Measurements from ENCODE around the gene HIBADH.
"Not testable (repeated sequence)": the region's sequence is repeated elsewhere in the genome, so short reads cannot be mapped to it uniquely, and the experiment has no call there.

Gene HIBADH

DNA sequence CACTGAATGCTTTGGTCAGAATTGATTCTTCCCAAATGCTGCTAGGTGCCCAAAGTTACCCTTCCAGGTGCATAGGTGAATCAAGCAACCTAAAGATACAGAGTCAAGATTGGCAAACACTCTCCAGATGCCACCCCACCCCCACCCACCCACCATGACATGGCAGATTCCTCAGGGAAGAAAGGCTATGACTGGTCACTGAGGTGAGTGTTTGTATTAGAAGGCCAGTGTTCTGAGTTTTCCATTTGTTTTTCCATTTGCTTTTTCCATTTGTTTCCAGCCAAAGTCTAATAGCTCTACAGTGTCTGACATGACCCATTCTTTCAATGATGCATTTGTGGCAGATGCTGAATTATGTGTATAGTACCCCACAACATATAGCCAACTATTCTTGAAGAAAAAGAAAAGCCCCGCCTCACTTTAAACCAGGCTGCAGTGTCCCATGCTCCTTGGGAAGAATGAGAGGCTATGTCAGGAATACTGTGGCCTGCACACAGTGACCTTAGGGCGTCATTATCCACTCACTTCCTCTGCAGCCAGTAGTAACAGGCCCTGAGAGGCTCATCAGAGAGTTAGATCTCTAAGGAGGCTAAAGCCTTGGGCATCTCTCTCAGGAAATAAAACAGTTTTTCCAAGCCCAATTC is 16.1 kb upstream of the HIBADH start:
- no peak for DNase-seq (ENCODE audit: low read depth in 2 of 2)

DNA sequence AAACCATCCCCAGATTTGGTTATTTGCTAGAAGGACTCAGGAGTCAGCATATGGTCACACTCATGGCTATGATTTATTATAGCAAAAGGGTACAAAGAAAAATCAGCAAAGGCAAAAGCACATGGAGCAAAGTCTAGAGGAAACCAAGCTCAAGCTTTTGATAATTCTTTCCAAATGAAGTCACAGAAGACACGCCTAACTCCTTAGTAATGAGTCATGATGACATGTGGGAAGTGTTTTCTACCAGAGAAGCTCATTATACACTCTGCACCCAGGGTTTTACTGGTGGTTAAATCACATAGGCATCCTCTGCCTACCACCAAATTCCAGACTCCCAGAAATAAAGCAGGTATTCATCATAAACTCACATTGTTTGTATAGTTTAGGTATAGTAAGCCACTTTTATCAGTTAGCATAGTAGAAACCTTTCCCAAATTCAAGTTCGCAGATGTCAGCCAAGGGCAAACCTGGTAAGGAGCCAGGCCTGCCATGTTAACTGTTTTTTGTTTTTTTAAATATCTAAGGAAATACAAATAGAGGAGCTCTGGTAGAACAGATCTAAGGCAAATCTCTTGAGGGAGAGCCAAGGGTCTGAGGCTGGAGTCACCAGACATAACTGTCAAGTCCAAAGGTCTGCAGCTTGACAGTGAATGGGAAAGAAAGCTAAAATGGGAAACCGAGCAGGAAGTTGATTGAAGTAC is 15.4 kb upstream of the HIBADH start:
- no peak for DNase-seq (ENCODE audit: low read depth in 2 of 2)

DNA sequence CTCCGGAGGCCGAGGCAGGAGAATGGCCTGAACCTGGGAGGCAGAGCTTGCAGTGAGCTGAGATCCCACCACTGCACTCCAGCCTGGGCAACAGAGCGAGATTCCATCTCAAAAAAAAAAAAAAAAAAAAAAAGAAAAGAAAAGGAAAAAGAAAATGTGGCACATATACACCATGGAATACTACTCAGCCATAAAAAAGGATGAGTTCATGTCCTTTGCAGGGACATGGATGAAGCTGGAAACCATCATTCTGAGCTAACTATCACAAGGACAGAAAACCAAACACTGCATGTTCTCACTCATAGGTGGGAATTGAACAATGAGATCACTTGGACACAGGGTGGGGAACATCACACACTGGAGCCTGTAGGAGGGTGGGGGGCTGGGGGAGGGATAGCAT is 11.4 kb upstream of the HIBADH start:
- not testable (repeated sequence) for DNase-seq (ENCODE audit: low read depth in 2 of 2)

DNA sequence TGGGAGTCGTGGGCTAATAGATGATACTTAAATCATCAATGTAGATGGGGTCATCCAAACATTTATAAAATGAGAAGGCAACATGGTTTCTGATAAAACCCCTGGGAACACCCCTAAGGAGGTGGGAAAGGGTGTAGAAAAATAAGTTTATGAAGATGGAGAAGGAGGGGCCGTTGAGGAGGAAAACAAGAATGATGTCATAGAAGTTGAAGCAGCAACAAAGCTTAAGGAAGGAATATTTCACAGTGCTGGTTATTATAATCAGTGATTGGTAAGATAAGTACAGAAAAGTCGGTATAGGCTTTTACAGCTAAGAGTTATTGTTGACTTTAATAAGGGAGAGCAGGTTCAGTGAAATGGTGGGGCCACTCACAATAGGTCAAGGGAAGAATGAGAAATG is 9.0 kb upstream of the HIBADH start:
- no peak for DNase-seq (ENCODE audit: low read depth in 2 of 2)

DNA sequence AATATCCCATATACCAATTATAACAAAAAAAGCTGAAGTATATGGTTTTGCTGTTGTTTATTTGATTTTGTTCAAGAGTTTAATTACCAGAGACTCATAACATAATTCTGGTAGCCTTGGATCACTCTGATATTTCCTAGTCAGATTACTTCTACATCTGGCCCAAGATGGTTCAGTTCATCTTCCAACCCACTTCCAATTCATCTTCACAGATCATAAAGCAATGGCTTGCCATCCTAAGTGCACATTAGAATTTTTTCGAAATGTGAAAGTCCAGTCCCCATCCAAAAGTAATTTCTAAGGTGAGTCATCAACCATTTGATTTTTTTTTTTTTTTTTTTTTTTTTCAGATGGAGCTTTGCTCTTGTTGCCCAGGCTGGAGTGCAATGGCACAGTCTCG is 8.0 kb upstream of the HIBADH start:
- DNase-seq (ENCODE audit: low read depth in 2 of 2), result no peak

DNA sequence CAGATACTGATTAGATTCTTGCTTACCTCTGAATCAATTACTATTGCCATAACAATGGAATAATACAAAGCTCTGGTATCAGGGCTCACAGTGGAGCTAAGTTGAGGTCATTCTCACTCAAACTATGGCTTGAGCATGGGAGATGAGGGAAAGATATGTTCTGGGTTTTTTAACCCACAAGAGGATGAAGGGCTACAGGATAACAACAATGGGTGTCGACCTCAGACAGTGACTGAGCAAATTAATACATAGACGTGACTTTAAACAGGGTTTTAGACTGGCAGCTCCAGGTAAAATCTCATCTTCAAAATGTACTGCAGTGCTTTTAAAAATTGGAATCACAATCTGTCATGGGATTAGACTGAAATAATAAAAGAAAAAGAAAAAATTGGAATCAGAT is 7.5 kb upstream of the HIBADH start:
- no peak for DNase-seq (ENCODE audit: low read depth in 2 of 2)

DNA sequence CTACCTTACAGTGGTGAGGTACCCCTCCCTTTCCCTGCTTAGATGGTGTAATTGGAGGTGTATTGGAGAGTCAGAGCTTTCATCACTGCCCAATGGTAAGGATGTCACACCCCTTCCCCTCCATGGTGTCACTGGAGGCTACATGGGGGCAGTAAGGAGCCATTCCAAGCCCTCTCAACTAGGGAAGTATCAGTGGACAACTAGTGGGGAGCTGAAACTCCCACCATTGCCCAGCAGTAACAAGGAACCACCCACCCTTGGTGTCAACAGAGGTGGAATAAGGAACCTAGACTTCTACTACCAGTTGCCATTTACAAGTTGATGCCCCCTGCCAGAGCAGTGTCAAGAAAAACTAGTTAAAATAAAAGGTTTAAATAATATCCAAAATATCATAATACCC is 2.8 kb upstream of the HIBADH start:
- DNase-seq (ENCODE audit: low read depth in 2 of 2), result no peak

DNA sequence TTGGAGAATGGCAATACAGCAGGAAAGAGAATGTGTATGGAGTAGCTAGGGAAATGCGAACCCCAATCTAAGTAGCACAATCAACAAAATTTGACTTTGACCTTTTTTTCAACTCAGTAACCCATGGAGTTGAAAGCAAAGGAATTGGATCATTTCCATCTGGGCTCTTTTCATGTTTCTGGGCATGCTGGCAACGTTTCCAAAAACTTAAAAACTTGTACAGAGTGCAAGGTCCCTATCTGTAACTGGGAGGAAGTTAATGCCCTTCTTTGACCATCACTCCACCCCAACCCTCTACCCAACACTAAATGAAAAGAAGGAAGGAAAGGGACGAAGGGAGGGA is 1.3 kb upstream of the HIBADH start:
- DNase-seq (ENCODE audit: low read depth in 2 of 2), result no peak

DNA sequence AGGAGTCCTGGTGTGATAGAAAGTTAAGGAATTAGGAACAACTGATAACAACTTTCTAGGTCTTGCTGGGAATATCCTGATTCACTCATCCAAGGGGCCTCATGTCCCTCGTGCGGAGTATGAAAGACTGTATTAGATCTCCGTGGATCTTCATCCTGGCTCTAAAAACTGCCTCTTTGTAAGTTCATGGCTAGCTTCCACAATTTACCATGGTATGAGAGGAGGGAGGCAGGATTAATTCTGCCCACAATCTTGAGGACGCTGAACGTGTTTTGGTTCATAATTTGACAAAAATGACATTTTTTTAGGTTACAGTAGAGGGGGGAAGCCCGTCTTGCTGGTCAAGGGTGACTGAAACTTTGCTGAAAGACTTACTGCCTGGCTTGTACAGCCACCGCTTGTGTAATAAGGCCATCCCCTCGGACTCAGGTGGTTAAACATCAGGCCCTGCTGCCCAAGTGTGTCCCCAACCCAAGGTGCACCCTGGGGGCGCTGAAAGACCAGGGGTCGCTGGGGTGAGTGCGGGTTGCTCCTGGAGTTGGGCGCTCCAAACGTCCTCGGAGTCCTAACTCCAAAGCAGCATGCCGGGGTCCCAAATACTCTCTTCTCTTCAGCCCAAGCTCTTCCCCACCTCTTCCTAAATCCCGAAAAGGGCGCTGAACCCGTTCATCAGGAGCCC is 733 bp downstream of the HIBADH start:
- DNase-seq (ENCODE audit: low read depth in 2 of 2), result no peak

DNA sequence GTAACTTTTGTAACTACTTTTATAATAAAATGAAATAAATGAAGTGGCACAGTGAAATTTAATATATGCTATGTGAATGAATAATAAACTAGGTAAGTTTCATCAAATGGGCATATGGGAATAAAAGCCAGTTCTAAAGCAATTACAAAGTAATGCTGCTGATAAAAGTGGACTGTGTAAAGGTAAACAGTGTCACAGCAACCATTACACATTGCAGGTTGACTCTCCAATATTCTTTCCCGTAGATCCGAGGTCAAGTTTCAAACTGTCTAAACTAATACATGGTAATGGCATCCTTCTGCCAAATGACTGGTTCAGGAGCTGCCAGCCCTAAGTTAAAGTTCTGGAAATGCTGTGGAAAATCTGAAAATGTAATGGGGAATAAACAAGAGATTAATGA is 6.0 kb downstream of the HIBADH start:
- no peak for DNase-seq (ENCODE audit: low read depth in 2 of 2)

DNA sequence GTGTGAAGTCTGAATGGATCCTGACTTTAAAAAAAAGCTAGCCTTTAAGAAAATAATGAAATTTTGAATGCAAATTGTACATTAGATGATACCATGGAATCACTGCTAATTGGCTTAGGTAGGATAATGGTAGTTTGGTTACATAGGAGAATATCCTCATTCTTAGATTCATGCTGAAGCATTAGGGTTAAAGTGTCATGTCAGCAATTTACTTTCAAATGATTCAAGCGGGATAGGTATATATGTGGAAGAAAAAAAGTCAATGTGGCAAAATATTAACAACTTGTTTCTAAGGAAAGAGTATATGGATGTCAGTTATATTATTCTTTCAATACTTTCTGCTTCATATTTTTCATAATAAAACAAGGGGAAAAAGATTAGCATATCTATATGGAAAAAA is 7.5 kb downstream of the HIBADH start:
- DNase-seq (ENCODE audit: low read depth in 2 of 2), result no peak

DNA sequence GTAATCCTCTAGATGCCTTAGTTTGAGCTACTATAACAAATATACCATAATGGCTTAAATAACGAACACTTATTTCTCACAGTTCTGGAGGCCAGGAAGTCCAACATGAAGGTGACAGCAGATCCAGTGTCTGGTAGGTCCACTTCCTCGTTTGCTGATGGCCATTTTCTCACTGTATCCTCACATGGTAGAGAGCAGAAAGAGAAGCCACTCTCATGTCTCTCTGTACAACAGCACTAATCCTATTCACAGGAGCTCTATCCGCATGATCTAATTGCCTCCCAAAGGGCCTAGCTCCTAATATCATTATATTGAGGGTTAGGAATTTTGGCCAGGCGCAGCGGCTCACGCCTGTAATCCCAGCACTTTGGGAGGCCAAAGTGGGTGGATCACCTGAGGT is 10.2 kb downstream of the HIBADH start:
- no peak for DNase-seq (ENCODE audit: low read depth in 2 of 2)

DNA sequence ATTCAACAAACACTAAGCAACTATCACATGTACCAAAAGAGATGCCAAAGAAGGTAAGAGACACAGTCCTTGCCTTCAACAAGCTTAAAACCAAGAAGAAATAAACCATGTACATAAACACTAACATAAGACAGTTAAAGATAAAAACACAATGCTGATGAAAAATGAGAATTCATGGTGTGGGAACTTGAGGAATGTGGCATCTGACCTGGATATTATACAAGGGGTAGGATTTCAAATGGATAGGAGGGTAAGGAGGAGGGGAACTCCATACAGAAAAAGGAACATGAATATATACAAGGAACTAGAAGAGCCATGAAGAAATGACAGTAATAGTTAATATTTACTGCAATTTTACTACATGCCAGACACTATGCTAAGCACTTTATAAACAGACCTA is 11.0 kb downstream of the HIBADH start:
- no peak for DNase-seq (ENCODE audit: low read depth in 2 of 2)

DNA sequence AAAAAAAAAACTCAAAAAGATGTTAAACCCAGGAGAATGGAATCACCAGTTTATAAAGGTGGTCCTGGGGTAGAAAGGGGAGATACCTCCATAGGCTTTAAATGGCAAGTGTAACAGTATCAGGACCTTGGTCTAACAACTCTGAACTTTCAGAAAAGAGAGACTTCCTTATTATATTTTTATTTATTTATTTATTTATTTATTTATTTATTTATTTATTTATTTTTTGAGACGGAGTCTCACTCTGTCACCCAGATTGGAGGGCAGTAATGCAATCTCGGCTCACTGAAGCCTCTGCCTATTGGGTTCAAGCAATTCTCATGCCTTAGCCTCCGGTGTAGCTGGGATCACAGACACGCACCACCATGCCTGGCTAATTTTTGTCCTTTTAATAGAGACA is 12.4 kb downstream of the HIBADH start:
- no peak for DNase-seq (ENCODE audit: low read depth in 2 of 2)

DNA sequence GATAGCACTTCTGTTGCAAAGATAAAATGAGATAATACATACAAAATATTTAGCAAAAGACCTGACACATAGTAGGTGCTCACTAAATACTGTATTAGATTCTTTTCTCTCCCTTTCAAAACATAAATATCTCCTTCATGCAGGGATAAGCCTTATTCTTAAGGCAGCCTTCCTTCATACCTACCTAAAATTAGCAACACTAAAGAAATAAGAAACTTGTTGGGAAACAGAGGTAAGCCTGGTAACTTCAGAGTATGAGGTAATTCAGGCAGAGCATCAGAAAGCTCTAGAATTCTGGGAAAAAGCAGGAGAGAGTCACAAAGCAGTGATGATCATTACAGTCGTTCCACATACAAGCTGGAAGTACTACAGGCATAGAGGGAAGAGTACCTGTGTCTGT is 15.2 kb downstream of the HIBADH start:
- no peak for DNase-seq (ENCODE audit: low read depth in 2 of 2)

DNA sequence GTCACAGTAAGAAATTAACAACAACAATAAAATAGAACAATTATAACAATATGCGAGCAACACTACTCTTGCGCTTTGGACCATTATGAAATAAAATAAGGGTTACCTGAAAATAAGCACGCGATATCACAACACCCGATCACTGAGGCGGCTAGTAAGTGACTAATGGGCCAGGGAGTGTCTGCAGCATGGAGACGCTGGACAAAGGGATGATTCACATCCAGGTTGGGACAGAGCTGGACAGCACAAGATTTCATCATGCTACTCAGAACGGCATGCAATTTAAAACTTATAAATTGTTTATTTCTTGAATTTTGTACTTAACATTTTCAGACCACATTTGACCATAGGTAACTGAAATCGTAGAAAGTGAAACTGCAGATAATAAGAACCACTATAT is 15.6 kb downstream of the HIBADH start:
- no peak for DNase-seq (ENCODE audit: low read depth in 2 of 2)

DNA sequence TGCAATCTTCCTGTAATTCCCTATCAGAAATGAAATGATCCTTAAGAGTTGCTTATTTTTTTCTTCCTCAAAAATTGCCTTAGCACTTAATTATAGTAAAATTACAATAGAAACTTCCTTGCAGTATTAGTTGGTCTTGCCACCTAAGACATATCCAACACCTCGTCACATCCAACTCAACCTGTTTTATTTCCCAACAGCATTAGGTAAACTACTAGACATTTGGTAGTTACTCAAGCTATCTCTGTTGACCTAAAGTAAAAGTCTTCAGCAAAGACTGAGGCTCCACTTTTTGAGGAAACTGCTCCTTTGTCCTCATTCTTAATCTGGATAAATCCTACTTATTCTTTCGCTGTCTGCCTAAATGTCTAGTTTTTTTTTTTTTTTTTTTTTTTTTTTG is 20.4 kb downstream of the HIBADH start:
- no peak for DNase-seq (ENCODE audit: low read depth in 2 of 2)

DNA sequence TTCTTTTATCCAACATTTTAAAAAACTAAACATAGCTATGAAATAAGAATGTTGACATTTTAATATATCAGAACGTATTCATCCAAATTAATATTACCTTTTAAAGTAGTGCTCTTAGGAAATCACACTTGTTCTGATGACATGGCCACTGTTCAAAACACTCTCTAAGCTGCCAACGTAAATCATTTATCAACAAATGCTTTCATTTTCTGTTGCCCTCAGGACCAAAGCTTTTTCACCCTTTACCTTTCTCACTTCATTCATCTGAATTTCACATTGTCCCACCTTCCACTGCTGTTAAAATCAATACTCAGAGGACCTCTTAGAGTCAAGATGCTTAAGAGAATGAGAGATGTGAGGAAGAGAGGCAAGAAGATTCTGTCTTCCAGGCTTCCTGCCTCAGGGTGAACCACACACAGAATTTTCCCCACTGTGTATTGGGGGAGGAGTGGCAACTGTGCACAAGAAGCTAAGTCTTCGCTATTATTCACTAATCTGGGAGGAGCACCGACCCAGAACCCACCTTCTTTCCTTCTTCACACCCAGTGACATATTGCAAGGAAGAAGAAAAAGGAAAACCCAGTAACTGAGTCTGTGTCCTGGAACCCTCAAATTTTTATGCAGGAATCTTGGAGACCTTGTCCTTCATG is 21.0 kb downstream of the HIBADH start:
- no peak for DNase-seq (ENCODE audit: low read depth in 2 of 2)

DNA sequence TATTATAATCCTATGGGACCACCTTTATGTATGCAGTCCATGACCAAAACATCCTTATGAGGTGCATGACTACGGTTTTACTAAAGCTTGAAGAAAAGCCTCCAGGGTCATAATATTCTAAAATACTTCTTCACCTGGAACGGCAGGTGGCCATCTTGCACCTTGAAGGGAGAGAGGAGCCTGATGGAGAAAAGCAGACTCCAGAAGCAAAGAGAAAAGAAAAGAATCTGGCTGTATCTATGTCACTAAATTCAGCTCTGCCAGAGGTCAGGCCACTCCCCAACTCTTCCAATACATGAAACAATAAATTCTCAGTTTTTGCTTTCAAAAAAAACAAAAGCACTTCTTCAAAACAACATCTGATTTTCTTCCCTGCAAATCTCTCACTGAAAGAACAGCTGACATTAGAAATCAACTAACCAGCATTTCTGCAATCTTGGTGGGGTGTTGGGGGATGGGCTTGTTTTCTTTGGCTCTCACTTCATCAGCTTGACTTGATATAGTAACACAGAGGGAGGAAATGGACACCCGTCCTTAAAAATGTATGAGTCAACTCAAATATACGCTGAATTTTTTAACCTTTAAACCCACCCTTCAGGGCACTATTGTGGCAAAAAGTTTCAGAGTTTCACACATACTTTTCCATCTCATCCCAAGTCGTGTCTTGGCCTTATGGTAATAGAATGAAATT is 21.7 kb downstream of the HIBADH start:
- no peak for DNase-seq (ENCODE audit: low read depth in 2 of 2)

DNA sequence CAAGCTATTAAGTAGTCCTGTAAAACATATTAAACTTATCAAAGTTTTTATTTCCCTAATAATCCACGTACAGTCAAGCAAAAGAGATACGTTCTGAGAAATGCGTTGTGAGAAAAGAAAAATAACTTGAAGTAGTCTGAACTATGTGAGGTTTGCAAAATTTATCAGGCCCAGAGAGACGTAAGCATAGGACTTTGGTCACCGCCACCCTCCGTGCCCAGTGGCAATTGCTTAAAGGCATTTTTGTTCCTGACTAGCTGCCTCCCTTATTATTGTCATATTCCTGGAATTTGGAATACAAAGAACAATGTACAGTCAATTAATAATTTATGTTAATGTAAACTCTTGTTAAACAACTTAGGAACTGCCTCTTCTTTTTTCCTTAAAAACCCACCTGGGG is 22.8 kb downstream of the HIBADH start:
- DNase-seq (ENCODE audit: low read depth in 2 of 2), result no peak

DNA sequence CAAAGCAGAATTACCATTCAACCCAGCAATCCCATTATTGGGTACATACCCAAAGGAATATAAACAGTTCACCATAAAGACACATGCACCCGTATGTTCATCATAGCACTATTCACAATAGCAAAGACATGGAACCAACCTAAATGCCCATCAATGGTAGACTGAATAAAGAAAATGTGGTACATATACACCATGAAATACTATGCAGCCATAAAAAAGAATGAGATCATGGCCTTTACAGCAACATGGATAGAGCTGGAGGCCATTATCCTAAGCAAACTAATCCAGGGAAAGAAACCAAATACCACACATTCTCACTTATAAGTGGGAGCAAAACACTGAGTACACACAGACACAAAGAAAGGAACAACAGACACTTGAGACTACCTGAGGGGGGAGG is 23.6 kb downstream of the HIBADH start:
- DNase-seq (ENCODE audit: low read depth in 2 of 2), result not testable (repeated sequence)

DNA sequence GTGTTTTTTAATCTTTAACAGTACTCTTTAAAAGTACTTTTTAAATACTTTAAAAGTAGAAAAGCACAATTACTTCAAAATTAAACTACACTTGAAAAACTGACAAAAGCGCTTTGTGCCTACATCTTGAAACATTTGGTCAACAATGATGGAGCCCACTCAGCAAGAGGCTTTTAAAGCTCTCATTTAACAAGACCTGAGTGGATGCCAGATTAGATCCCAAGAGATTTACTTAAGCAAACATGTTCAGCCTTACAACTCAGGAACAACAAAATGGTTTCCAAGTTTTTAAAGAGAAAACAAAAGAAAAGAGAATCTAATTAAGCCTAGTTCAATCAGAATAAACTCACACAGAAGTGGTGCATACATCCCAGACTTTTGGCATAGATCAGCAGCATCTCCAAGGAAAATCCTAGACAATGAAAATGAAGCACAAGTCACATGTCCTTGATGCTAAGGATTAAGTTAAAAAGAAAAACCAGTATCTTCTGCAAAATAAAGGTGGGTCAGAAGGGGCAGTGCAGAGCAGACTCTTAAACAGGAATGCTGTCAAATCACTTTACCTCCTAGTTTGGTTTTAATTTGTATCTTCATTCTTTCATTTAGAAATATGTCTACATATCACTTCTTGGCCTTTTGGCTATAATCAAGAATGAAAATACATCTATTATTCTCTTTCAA is 26.2 kb downstream of the HIBADH start:
- no peak for DNase-seq (ENCODE audit: low read depth in 2 of 2)
